Measurements from ENCODE around the gene CYP4V2.

Gene CYP4V2

DNA sequence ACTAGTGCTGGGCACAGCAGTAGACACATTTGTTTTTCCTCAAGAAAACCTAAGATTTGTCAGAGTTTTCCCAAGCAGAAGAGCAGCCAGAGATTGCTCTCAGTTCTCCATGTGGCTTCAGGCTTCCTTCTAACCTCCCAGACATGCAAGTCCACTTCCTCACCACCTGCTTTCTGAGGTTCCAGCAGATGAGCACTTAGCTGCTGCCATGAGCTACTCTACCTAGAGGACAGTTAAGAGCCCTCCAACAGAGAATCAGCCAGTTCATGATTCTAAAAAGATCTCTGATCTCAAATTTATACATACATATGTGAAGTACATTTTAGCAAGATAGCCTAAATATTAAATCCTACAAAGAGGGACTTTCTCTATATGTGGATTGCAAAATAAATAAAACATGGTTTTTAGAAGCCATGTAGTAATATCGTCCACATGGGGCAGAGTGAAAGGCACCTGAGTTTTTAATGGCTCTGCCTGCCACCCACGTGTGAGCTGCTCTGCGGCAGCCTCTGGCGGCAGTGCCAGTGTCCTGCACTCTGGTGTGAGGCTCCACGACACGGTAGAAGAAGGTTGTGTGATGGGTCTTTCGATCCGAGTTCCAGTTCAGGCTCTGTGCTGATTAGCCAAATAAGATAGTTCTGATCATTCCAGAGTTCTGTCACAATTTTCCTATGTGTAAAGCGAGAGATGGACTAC, 10.3 kb downstream of the CYP4V2 start:
- H3K36me3 ChIP-seq (ENCODE audit: insufficient read depth, insufficient read length, low read length), result no peaks in the 10 kb centered on the region
- H3K9ac ChIP-seq (ENCODE audit: insufficient read length, low read depth), result no peak overlapping the region
- no peaks in the 10 kb centered on the region for H3K27me3 ChIP-seq (ENCODE audit: insufficient read depth, insufficient read length)
- H3K9me3 ChIP-seq (ENCODE audit: insufficient read depth, low read length), result no peaks in the 10 kb centered on the region
- DNase-seq (ENCODE audit: low read depth, low spot score), result no peak
- no peak overlapping the region for H3K4me3 ChIP-seq (ENCODE audit: insufficient read length, low read depth)
- TF ChIP-seq ZNF274 (IDR thresholded peaks at IDR 0.05; ENCODE audit: low read depth, low read length) (no peak), SUZ12 (IDR thresholded peaks at IDR 0.05; ENCODE audit: extremely low read depth, insufficient read depth, insufficient read length) (no peak), YY1 (IDR thresholded peaks at IDR 0.05; ENCODE audit: insufficient read depth, insufficient read length) (no peak)
- H3K4me1 ChIP-seq (ENCODE audit: insufficient read depth, insufficient read length), result no peaks in the 10 kb centered on the region

DNA sequence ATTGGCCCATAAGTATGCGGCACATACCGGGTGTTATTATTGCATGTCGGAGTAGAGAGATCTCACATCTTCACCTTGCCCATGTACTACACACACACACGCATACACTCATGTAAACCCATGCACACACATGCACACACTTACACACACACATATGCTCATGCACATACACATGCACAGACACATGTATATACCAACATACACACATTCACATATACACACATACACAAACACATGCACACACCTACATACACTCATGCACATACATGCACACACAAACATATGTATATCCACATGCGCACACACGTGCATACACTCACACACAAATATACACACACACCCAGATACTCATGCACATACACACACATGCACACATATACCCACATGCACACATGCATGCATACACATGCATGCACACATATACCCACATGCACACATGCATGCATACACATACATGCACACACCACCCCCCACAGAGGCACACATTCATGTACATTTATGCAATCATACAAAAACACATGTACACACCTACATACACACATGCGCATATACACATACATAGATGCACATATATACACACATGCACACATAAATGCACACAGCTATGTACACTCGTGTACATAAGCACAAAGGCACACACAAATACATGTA, 11.2 kb downstream of the CYP4V2 start:
- Histone ChIP-seq H3K9me3 (ENCODE audit: insufficient read depth, low read length) (no peaks in the 10 kb centered on the region), H3K4me3 (ENCODE audit: insufficient read length, low read depth) (no peak overlapping the region), H3K36me3 (ENCODE audit: insufficient read depth, insufficient read length, low read length) (no peaks in the 10 kb centered on the region), H3K4me1 (ENCODE audit: insufficient read depth, insufficient read length) (no peaks in the 10 kb centered on the region), H3K27me3 (ENCODE audit: insufficient read depth, insufficient read length) (no peaks in the 10 kb centered on the region), H3K9ac (ENCODE audit: insufficient read length, low read depth) (no peak overlapping the region)
- no peak for DNase-seq (ENCODE audit: low read depth, low spot score)
- TF ChIP-seq SUZ12 (IDR thresholded peaks at IDR 0.05; ENCODE audit: extremely low read depth, insufficient read depth, insufficient read length) (no peak), ZNF274 (IDR thresholded peaks at IDR 0.05; ENCODE audit: low read depth, low read length) (no peak), YY1 (IDR thresholded peaks at IDR 0.05; ENCODE audit: insufficient read depth, insufficient read length) (no peak)

DNA sequence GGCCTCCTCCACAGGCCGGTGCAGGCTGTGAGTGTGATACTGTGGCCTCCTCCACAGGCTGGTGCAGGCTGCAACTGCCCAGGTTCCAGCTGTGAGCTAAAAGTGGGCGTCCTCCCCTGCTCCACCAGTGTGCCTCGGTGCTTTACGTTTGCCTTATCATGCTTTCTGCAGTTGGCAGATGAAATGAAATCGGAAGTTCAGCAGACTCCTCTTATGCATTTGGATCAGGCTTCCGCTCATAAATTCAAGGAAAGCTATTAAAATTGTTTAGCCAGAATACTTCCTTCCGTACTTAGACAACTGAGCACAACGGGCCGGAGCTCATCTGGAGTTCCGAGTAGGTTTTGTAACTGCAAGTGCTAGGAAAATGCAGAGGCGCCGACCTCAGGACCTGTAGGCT, 12.0 kb downstream of the CYP4V2 start:
- no peaks in the 10 kb centered on the region for H3K36me3 ChIP-seq (ENCODE audit: insufficient read depth, insufficient read length, low read length)
- H3K4me1 ChIP-seq (ENCODE audit: insufficient read depth, insufficient read length), result no peaks in the 10 kb centered on the region
- TF ChIP-seq ZNF274 (IDR thresholded peaks at IDR 0.05; ENCODE audit: low read depth, low read length) (no peak), SUZ12 (IDR thresholded peaks at IDR 0.05; ENCODE audit: extremely low read depth, insufficient read depth, insufficient read length) (no peak), YY1 (IDR thresholded peaks at IDR 0.05; ENCODE audit: insufficient read depth, insufficient read length) (no peak)
- DNase-seq (ENCODE audit: low read depth, low spot score), result no peak
- H3K4me3 ChIP-seq (ENCODE audit: insufficient read length, low read depth), result no peak overlapping the region
- H3K27me3 ChIP-seq (ENCODE audit: insufficient read depth, insufficient read length), result no peaks in the 10 kb centered on the region
- H3K9me3 ChIP-seq (ENCODE audit: insufficient read depth, low read length), result no peaks in the 10 kb centered on the region
- no peak overlapping the region for H3K9ac ChIP-seq (ENCODE audit: insufficient read length, low read depth)

DNA sequence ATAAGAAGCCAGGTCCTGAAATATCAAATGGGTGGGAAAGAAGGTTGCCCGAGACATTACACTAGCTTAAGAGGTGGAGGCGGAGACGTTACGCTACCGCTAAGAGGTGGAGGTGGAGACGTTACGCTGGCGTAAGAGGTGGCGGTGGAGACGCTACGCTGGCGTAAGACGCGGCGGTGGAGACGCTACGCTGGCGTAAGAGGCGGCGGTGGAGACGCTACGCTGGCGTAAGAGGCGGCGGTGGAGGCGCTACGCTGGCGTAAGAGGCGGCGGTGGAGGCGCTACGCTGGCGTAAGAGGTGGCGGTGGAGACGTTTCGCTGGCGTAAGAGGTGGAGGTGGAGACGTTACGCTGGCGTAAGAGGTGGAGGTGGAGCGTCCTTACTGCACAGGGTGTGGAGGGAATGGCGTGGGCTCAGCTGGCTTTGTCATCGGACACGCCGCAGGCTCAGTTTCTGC, 12.8 kb downstream of the CYP4V2 start:
- Histone ChIP-seq H3K9ac (ENCODE audit: insufficient read length, low read depth) (no peak overlapping the region), H3K9me3 (ENCODE audit: insufficient read depth, low read length) (no peaks in the 10 kb centered on the region), H3K4me1 (ENCODE audit: insufficient read depth, insufficient read length) (no peaks in the 10 kb centered on the region), H3K4me3 (ENCODE audit: insufficient read length, low read depth) (no peak overlapping the region), H3K36me3 (ENCODE audit: insufficient read depth, insufficient read length, low read length) (no peaks in the 10 kb centered on the region), H3K27me3 (ENCODE audit: insufficient read depth, insufficient read length) (no peaks in the 10 kb centered on the region)
- TF ChIP-seq SUZ12 (IDR thresholded peaks at IDR 0.05; ENCODE audit: extremely low read depth, insufficient read depth, insufficient read length) (no peak), ZNF274 (IDR thresholded peaks at IDR 0.05; ENCODE audit: low read depth, low read length) (no peak), YY1 (IDR thresholded peaks at IDR 0.05; ENCODE audit: insufficient read depth, insufficient read length) (no peak)
- DNase-seq (ENCODE audit: low read depth, low spot score), result no peak

DNA sequence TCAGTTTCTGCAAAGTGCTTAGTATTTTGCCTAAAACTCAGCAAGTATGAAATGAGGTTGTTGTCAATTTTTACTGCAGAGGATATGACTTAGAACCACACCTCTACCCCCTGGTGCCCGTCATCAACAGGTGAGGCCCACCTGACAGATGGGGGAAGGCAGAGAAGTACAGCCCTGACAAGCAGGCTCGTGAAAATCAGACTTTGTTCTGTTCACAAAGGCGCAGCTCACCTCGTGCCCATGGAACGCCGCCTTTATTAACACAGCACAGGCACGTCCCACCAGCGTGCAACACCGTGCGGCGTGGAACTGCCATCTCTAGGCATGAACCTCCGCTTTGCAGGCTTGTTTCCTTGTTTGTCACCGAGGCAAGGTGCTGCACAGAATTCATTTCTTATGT, 13.3 kb downstream of the CYP4V2 start:
- Histone ChIP-seq H3K4me3 (ENCODE audit: insufficient read length, low read depth) (no peak overlapping the region), H3K27me3 (ENCODE audit: insufficient read depth, insufficient read length) (no peaks in the 10 kb centered on the region), H3K36me3 (ENCODE audit: insufficient read depth, insufficient read length, low read length) (no peaks in the 10 kb centered on the region), H3K9me3 (ENCODE audit: insufficient read depth, low read length) (no peaks in the 10 kb centered on the region), H3K9ac (ENCODE audit: insufficient read length, low read depth) (no peak overlapping the region), H3K4me1 (ENCODE audit: insufficient read depth, insufficient read length) (no peaks in the 10 kb centered on the region)
- TF ChIP-seq YY1 (IDR thresholded peaks at IDR 0.05; ENCODE audit: insufficient read depth, insufficient read length) (no peak), SUZ12 (IDR thresholded peaks at IDR 0.05; ENCODE audit: extremely low read depth, insufficient read depth, insufficient read length) (no peak), ZNF274 (IDR thresholded peaks at IDR 0.05; ENCODE audit: low read depth, low read length) (no peak)
- DNase-seq (ENCODE audit: low read depth, low spot score), result no peak

DNA sequence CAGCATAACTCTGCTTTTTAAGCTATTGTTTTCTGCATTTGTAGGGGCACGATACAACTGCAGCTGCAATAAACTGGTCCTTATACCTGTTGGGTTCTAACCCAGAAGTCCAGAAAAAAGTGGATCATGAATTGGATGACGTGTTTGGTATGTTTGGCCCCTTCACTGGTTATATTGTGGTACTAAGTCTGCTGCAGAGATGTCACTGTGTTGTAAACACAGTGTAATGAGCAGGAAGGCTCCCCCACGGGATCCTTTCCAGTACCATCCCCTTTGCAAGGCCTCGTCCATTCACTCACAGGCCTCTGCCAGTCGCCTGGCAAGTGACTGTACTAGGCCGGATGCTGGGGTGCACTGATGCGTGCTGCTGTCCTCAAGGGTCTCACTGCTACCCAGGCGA, 13.8 kb downstream of the CYP4V2 start:
- H3K36me3 ChIP-seq (ENCODE audit: insufficient read depth, insufficient read length, low read length), result no peaks in the 10 kb centered on the region
- no peak for DNase-seq (ENCODE audit: low read depth, low spot score)
- H3K4me3 ChIP-seq (ENCODE audit: insufficient read length, low read depth), result no peak overlapping the region
- H3K4me1 ChIP-seq (ENCODE audit: insufficient read depth, insufficient read length), result no peaks in the 10 kb centered on the region
- H3K9me3 ChIP-seq (ENCODE audit: insufficient read depth, low read length), result no peaks in the 10 kb centered on the region
- no peaks in the 10 kb centered on the region for H3K27me3 ChIP-seq (ENCODE audit: insufficient read depth, insufficient read length)
- no peak for TF ChIP-seq ZNF274 (IDR thresholded peaks at IDR 0.05; ENCODE audit: low read depth, low read length)
- no peak overlapping the region for H3K9ac ChIP-seq (ENCODE audit: insufficient read length, low read depth)

DNA sequence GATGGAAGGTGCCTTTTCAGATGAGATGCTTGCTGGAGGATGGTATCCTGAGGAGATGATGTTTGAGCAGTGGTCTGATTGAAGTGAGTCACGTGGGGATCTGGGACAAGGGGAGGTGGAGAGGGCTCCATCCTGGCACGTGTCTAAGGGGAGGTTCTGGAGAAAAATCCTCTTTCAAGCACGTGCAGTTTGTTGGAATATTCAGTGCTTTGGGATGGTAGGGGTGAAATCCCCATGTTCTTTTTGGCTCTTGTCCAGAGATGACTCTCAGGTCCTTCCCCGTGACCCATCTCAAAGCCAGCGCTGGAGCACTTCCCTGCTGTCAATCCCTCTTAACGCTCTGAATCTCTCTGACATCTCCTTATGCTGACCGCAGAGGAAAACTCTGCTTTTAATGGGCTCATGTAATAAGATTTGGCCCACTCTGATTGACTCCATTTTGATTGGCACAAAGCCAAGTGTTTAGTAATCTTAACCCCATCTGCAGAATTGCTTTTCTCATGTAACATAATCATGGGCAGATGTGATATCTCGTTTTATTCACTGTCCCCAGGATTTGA, 25.2 kb downstream of the CYP4V2 start:
- no peak overlapping the region for H3K4me3 ChIP-seq (ENCODE audit: insufficient read length, low read depth)
- no peaks in the 10 kb centered on the region for H3K9me3 ChIP-seq (ENCODE audit: insufficient read depth, low read length)
- H3K9ac ChIP-seq (ENCODE audit: insufficient read length, low read depth), result no peak overlapping the region
- TF ChIP-seq SUZ12 (IDR thresholded peaks at IDR 0.05; ENCODE audit: extremely low read depth, insufficient read depth, insufficient read length) (no peak), ZNF274 (IDR thresholded peaks at IDR 0.05; ENCODE audit: low read depth, low read length) (no peak), YY1 (IDR thresholded peaks at IDR 0.05; ENCODE audit: insufficient read depth, insufficient read length) (no peak)
- no peaks in the 10 kb centered on the region for H3K27me3 ChIP-seq (ENCODE audit: insufficient read depth, insufficient read length)
- no peaks in the 10 kb centered on the region for H3K4me1 ChIP-seq (ENCODE audit: insufficient read depth, insufficient read length)
- DNase-seq (ENCODE audit: low read depth, low spot score), result no peak
- no peaks in the 10 kb centered on the region for H3K36me3 ChIP-seq (ENCODE audit: insufficient read depth, insufficient read length, low read length)

All from NT2/D1 (cell line).